Measurements from ENCODE around the gene RBM19.

Gene RBM19

DNA sequence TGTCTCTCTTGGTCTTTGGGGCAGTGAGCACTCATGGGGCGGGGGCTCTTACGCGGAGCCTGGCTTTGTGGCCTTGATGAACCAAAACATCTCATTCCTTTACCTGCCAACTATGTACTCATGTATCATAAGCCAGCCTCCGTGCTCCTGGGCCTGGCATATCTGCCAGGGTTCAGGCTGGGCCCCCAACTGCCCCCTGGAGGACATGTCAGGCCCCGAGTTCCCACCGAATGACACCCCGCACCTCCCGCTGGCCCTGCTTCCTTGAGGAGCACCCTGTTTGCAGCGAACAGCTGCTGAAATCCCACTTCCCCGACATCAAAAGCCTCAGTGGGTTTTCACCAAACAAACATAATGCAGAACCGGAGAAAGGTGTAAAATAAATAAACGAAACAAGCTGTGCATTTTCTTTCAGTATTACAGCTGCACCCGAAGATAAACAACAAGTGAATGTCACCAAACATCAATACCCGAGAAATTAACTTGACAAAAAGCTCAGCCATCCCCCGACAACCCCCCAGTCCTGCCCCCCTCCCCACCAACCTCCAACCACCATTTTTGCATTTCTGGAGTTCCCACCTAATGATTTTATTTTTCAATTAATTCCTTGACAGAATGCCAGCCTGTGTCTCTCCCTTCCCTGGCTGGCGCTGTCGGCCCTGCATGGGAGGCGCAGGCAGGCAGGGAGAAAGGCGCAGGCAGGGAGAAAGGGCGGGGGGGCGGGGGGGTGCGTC, 139.2 kb downstream of the RBM19 start:
- DNase-seq (ENCODE audit: extremely low spot score) = no peak
- POLR2A ChIA-PET = no interaction called here
- TF ChIP-seq FOXA1 (IDR thresholded peaks at IDR 0.05) (no peak), SP1 (IDR thresholded peaks at IDR 0.05) (no peak), BHLHE40 (IDR thresholded peaks at IDR 0.05; ENCODE audit: borderline replicate concordance) (no peak), FOXK2 (IDR thresholded peaks at IDR 0.05) (no peak), ELF4 (IDR thresholded peaks at IDR 0.05) (no peak), HDGF (IDR thresholded peaks at IDR 0.05; ENCODE audit: borderline replicate concordance) (no peak), ARNT (IDR thresholded peaks at IDR 0.05) (no peak), CTBP1 (IDR thresholded peaks at IDR 0.05; ENCODE audit: borderline replicate concordance) (no peak), L3MBTL2 (conservative IDR thresholded peaks at IDR 0.05) (no peak), ZNF384 (IDR thresholded peaks at IDR 0.05) (no peak), NFRKB (IDR thresholded peaks at IDR 0.05) (no peak), FOXM1 (IDR thresholded peaks at IDR 0.05; ENCODE audit: borderline replicate concordance) (no peak), LEF1 (IDR thresholded peaks at IDR 0.05; ENCODE audit: borderline replicate concordance) (no peak), TARDBP (IDR thresholded peaks at IDR 0.05) (no peak), SUZ12 (IDR thresholded peaks at IDR 0.05) (no peak)
- TF ChIP-seq, protein P1, sequence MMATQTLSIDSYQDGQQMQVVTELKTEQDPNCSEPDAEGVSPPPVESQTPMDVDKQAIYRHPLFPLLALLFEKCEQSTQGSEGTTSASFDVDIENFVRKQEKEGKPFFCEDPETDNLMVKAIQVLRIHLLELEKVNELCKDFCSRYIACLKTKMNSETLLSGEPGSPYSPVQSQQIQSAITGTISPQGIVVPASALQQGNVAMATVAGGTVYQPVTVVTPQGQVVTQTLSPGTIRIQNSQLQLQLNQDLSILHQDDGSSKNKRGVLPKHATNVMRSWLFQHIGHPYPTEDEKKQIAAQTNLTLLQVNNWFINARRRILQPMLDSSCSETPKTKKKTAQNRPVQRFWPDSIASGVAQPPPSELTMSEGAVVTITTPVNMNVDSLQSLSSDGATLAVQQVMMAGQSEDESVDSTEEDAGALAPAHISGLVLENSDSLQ (IDR thresholded peaks at IDR 0.05) = no peak
- CTCF ChIA-PET = no interaction called here

DNA sequence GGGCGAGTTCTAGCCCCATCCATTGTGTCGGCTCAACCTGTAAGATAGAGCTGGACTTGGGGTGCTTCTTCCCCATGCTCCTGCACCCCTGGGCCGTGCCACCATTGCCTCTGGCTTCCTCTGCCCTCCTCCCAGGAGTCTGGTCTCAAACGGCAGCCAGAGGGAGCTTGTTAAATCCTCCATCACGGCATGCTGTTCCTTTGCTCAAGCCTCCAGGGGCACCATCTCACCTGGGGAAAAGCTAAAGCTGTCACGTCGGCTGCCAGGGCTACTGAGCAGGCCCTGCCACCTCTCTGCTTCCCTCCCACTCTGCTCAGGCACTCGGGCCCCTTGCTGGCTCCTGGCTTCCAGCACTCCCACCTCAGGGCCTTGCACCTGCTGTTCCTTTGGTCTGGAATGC, 140.4 kb downstream of the RBM19 start:
- CTCF ChIA-PET = interaction anchor here (0.6 to 1.2 kb wide), 2 partner anchors 42 to 85 kb away, joined by 3 read pairs; no protein-coding TSS in a partner anchor
- DNase-seq (ENCODE audit: extremely low spot score) = no peak
- TF ChIP-seq SP1 (IDR thresholded peaks at IDR 0.05) (no peak), TARDBP (IDR thresholded peaks at IDR 0.05) (no peak), SUZ12 (IDR thresholded peaks at IDR 0.05) (no peak), CTBP1 (IDR thresholded peaks at IDR 0.05; ENCODE audit: borderline replicate concordance) (no peak), FOXM1 (IDR thresholded peaks at IDR 0.05; ENCODE audit: borderline replicate concordance) (no peak), L3MBTL2 (conservative IDR thresholded peaks at IDR 0.05) (no peak), ARNT (IDR thresholded peaks at IDR 0.05) (no peak), HDGF (IDR thresholded peaks at IDR 0.05; ENCODE audit: borderline replicate concordance) (no peak)

DNA sequence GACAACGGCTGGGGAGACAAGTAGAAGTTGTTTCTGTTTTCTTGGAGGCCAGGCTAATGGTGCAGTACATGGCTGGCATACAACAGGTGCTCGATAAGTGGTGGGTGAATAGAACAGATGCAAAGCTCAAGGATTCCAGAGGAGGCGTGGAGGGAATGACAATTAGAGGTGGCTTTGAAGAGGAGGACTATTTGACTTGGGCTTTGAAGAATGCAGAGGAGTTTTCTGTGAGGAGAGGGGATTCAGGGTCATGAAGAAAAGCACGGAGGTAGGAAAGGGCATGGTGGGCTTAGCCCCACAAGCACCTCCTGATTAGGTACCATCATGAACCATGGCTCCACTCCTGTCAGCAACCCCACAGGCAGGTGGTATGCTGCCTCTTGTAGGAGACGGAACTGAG, 142.3 kb downstream of the RBM19 start:
- no peak for DNase-seq (ENCODE audit: extremely low spot score)
- POLR2A ChIA-PET = no interaction called here
- CTCF ChIA-PET = no interaction called here
- no peak for TF ChIP-seq HDGF (IDR thresholded peaks at IDR 0.05; ENCODE audit: borderline replicate concordance)
- no peak for TF ChIP-seq ELF4 (IDR thresholded peaks at IDR 0.05)
- no peak for TF ChIP-seq SUZ12 (IDR thresholded peaks at IDR 0.05)
- no peak for TF ChIP-seq FOXK2 (IDR thresholded peaks at IDR 0.05)
- no peak for TF ChIP-seq FOXM1 (IDR thresholded peaks at IDR 0.05; ENCODE audit: borderline replicate concordance)
- TF ChIP-seq LEF1 (IDR thresholded peaks at IDR 0.05; ENCODE audit: borderline replicate concordance) = no peak
- TF ChIP-seq L3MBTL2 (conservative IDR thresholded peaks at IDR 0.05) = no peak
- TF ChIP-seq CTBP1 (IDR thresholded peaks at IDR 0.05; ENCODE audit: borderline replicate concordance) = no peak
- no peak for TF ChIP-seq FOXA1 (IDR thresholded peaks at IDR 0.05)
- TF ChIP-seq SP1 (IDR thresholded peaks at IDR 0.05) = no peak
- no peak for TF ChIP-seq NFRKB (IDR thresholded peaks at IDR 0.05)
- TF ChIP-seq ARNT (IDR thresholded peaks at IDR 0.05) = no peak
- no peak for TF ChIP-seq BHLHE40 (IDR thresholded peaks at IDR 0.05; ENCODE audit: borderline replicate concordance)
- no peak for TF ChIP-seq ZNF384 (IDR thresholded peaks at IDR 0.05)
- TF ChIP-seq, protein P1 (IDR thresholded peaks at IDR 0.05) = no peak

More for the DNA sequence above, 140.4 kb downstream of the RBM19 start:
- POLR2A ChIA-PET = no interaction called here

DNA sequence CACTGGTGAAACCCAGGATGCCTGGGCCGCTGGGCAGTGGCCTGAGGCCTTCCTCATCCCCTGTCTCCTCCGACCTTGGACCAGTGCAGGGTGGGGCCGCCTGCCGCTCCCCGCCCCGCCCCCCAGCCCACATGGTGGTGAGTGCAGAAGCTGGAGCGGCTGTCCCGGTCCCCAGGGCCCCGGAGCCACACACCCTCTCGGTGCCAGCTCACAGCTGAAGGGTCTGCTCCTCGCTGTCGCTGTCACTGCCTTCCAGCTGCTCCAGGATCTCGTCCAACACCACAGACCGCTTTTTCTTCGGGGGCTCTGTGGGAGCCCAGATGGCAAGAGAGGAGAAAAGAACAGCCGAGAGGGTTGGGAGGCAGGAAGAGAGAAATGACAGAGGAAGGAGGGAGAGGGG, 143.1 kb downstream of the RBM19 start:
- no peak for TF ChIP-seq NFRKB (IDR thresholded peaks at IDR 0.05)
- no peak for TF ChIP-seq SUZ12 (IDR thresholded peaks at IDR 0.05)
- no peak for TF ChIP-seq FOXA1 (IDR thresholded peaks at IDR 0.05)
- ChIA-PET POLR2A (no interaction called here), CTCF (no interaction called here)
- no peak for DNase-seq (ENCODE audit: extremely low spot score)

DNA sequence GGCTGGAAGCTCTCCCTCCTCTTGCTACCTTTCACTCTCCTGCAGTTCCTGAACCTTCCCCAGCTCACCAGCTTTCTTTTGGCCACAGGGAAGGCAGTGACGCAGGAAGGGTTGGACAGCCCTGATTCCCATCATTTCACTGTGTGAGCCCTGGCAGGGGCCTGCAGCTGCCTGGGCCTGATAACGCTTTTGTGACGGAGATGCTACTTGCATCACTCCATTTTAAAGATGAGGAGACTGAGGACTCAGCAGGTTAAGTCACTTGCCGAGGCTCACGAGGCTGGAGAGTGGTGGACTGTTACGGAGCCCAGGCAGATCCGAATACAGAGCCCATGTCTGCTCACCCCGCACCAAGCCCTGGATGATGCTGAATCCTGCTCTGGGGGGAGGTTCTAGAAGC, 145.3 kb downstream of the RBM19 start:
- no peak for DNase-seq (ENCODE audit: extremely low spot score)
- ChIA-PET POLR2A (no interaction called here), CTCF (no interaction called here)
- TF ChIP-seq FOXA1 (IDR thresholded peaks at IDR 0.05) = no peak
- no peak for TF ChIP-seq SUZ12 (IDR thresholded peaks at IDR 0.05)
- TF ChIP-seq ELF4 (IDR thresholded peaks at IDR 0.05) = no peak
- no peak for TF ChIP-seq HDGF (IDR thresholded peaks at IDR 0.05; ENCODE audit: borderline replicate concordance)
- TF ChIP-seq, protein P1 (IDR thresholded peaks at IDR 0.05) = no peak
- no peak for TF ChIP-seq CTBP1 (IDR thresholded peaks at IDR 0.05; ENCODE audit: borderline replicate concordance)
- TF ChIP-seq TARDBP (IDR thresholded peaks at IDR 0.05) = no peak
- no peak for TF ChIP-seq SP1 (IDR thresholded peaks at IDR 0.05)
- no peak for TF ChIP-seq FOXK2 (IDR thresholded peaks at IDR 0.05)
- TF ChIP-seq NFRKB (IDR thresholded peaks at IDR 0.05) = no peak
- TF ChIP-seq ARNT (IDR thresholded peaks at IDR 0.05) = no peak
- no peak for TF ChIP-seq FOXM1 (IDR thresholded peaks at IDR 0.05; ENCODE audit: borderline replicate concordance)
- TF ChIP-seq ZNF384 (IDR thresholded peaks at IDR 0.05) = no peak
- TF ChIP-seq L3MBTL2 (conservative IDR thresholded peaks at IDR 0.05) = no peak
- TF ChIP-seq BHLHE40 (IDR thresholded peaks at IDR 0.05; ENCODE audit: borderline replicate concordance) = no peak
- no peak for TF ChIP-seq LEF1 (IDR thresholded peaks at IDR 0.05; ENCODE audit: borderline replicate concordance)

DNA sequence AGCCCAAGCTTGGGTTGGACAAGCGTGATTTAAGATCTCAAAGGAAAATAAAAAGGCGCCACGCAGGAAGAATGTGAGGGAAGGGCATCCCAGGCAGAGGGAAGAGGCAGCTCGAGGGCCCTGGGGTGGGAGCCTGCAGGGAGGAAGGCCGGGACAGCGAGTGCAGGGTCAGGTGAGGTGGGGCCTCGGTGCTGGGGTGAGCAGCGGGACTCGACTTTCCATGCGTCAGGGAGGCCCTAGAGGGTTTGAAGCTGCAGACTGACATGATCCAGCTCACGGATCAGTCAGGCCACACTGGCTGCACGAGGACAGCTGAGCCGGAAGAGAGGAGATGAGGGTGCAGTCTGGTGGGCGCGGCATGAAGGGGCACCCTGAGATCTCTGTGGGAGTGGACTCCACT, 145.8 kb downstream of the RBM19 start:
- ChIA-PET POLR2A (no interaction called here), CTCF (interaction anchor here (0.6 to 1.4 kb wide), 2 partner anchors 41 to 142 kb away, joined by 3 to 8 read pairs; no protein-coding TSS in a partner anchor)
- no peak for DNase-seq (ENCODE audit: extremely low spot score)
- TF ChIP-seq ARNT (IDR thresholded peaks at IDR 0.05) (no peak), FOXM1 (IDR thresholded peaks at IDR 0.05; ENCODE audit: borderline replicate concordance) (no peak), L3MBTL2 (conservative IDR thresholded peaks at IDR 0.05) (no peak), FOXK2 (IDR thresholded peaks at IDR 0.05) (no peak), FOXA1 (IDR thresholded peaks at IDR 0.05) (no peak), CTBP1 (IDR thresholded peaks at IDR 0.05; ENCODE audit: borderline replicate concordance) (no peak), LEF1 (IDR thresholded peaks at IDR 0.05; ENCODE audit: borderline replicate concordance) (no peak), SUZ12 (IDR thresholded peaks at IDR 0.05) (no peak), NFRKB (IDR thresholded peaks at IDR 0.05) (no peak), HDGF (IDR thresholded peaks at IDR 0.05; ENCODE audit: borderline replicate concordance) (no peak), TARDBP (IDR thresholded peaks at IDR 0.05) (no peak), BHLHE40 (IDR thresholded peaks at IDR 0.05; ENCODE audit: borderline replicate concordance) (no peak)
